Measurements from ENCODE around the gene GABRG3. TPM values are rescaled to one million over a fixed set of nuclear protein-coding genes. Genes with fewer than 3 reads are reported as not detected.
"Not testable (repeated sequence)": the region's sequence is repeated elsewhere in the genome, so short reads cannot be mapped to it uniquely, and the experiment has no call there.

Gene GABRG3
- total RNA-seq, 2 experiments from 2014 or later = not detected

DNA sequence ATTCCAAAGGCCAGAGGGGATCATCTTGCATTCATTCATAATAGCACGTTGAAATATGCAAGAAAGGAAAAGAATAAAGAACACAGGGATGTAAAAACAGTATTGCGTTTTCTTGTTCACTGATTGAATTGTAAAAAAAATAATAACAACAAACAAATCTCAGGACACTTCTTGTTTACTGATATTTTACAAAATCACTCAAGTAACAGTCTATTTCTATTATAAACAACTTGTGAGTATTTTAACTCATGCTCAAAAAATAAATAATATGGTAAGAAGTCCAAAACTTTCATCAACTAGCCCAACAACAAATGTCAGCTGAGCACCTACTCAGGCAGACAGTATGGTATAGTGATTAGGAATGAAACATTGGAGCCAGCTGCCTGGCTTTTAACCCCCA lies 2.2 kb upstream of the GABRG3 start:
- no peak overlapping the region for H3K27ac Mint-ChIP-seq

DNA sequence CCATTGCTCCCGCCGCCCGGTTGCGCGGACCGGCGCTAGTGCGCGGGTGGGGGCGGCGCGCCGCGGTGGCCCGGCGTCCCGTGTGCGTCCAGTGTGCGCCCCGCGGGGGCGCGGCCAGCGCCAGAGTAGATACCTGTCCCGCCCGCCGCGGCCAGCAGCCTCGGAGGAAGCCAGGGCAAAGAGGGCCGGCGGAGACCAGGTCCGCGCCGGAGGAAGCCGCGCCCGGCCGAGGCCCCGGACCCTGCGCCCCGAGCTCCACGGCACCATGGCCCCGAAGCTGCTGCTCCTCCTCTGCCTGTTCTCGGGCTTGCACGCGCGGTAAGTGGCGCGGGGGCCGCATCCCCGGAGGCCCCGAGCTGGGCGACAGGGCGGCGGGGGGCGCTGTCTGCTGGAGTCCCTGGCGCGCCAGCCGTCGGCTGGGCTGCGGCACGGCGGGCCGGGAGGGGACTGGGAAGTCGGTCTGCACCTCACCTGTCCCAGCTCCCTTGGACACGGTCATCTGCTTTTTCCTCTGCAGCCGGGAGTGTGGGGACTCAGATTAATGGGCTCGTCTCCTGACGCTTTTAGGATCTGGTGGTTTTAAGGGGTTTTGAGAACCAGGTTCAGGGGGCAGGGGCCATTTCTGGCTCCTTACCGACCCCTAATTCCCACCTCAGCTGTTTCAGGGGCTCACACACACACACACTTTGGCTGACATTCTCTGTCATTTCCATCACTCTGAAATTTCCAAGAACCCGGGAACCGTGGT lies 464 bp downstream of the GABRG3 start:
- Mint-ChIP-seq H3K9me3 (peaks cover 1% of the 10 kb centered on the region), H3K27ac (no peak overlapping the region), H3K4me3 (no peak overlapping the region), H3K4me1 (no peaks in the 10 kb centered on the region), H3K27me3 (peaks cover 37% of the 10 kb centered on the region), H3K36me3 (no peaks in the 10 kb centered on the region)
- no peak for DNase-seq

More for the DNA sequence above, 2.2 kb upstream of the GABRG3 start:
- Mint-ChIP-seq H3K27me3 (peaks cover 37% of the 10 kb centered on the region), H3K36me3 (no peaks in the 10 kb centered on the region), H3K4me1 (no peaks in the 10 kb centered on the region), H3K4me3 (no peak overlapping the region), H3K9me3 (peaks cover 1% of the 10 kb centered on the region)
- DNase-seq = no peak

DNA sequence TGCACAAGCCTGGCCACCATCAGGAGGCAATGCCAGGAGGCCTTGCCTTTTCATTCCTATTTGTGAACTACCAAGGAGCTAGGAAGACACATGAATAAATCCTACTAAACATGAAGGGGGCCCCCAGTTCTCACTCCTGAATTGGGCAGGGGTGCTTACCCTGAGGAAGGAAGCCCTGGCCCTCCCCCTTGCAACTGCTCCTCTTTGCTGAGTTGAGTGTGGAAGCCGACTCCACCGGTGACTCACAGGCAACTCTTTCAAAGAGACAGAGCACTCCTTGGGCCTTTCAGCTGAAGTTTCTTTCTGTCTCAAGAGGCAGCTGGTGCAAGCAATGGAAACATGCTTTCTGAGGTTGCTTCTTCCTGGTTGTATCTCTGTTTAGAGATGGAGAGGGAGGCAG lies 1.7 kb downstream of the GABRG3 start:
- Mint-ChIP-seq H3K36me3 (no peaks in the 10 kb centered on the region), H3K4me3 (no peak overlapping the region), H3K4me1 (no peaks in the 10 kb centered on the region), H3K27me3 (peaks cover 37% of the 10 kb centered on the region), H3K9me3 (no peaks in the 10 kb centered on the region), H3K27ac (no peak overlapping the region)
- no peak for DNase-seq

DNA sequence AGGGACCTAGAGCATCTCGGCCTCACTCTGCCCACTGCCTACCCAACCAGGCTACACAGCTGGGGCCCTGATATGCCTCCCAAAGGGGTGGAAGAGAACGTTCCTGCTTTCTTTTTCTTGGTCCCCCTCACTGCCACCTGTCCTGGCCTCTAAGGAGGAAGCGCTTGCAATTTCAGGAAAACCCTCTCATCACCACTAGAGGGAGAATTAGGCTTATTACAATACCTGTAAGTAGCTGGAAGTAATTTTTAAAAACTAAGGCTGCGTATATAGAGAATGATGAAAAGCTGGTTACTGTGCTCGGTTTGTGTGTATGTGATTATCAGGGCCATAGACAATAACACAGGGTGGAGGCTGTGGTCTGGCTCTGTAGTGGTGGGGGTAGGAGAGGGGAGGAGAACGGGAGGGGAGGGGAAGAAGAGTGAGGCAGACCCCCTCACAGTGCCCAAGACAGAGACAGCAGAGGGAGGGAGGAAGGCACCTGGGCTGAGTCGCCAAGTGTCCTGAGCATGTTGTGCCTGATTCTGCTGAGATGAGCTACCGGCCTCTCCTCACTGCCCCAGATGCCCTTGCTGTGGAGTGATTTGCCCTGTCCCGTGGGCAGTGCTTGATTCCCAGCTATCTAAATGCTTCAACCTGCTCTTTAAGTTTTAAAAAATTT lies 3.3 kb downstream of the GABRG3 start:
- no peak overlapping the region for H3K27ac Mint-ChIP-seq
- H3K36me3 Mint-ChIP-seq = no peaks in the 10 kb centered on the region
- DNase-seq = no peak
- H3K4me3 Mint-ChIP-seq = no peak overlapping the region
- H3K4me1 Mint-ChIP-seq = no peaks in the 10 kb centered on the region
- peaks cover 28% of the 10 kb centered on the region for H3K27me3 Mint-ChIP-seq
- no peaks in the 10 kb centered on the region for H3K9me3 Mint-ChIP-seq

DNA sequence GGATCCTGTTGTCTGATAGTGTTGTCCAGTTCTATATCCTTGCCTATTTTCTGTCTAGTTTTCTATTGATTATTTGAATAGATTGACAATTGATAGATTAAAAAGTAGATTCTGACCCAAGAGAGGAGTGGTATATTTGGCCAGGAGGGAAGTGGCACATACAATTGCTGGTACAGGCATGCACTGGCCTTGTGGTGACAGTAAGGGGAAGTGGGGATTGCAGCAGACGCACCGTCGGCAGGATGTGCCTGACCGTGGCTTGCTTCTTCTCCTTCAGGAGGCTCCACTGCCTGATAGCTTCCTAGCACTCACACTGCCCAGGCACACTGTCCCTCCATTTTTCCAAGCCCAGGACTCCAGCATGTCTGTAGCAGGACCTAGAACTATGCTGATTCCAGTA lies 10.5 kb downstream of the GABRG3 start:
- Mint-ChIP-seq H3K9me3 (peaks cover 3% of the 10 kb centered on the region), H3K4me1 (no peaks in the 10 kb centered on the region), H3K27me3 (peaks cover 4% of the 10 kb centered on the region), H3K27ac (no peak overlapping the region), H3K36me3 (no peaks in the 10 kb centered on the region), H3K4me3 (no peak overlapping the region)
- DNase-seq = no peak

DNA sequence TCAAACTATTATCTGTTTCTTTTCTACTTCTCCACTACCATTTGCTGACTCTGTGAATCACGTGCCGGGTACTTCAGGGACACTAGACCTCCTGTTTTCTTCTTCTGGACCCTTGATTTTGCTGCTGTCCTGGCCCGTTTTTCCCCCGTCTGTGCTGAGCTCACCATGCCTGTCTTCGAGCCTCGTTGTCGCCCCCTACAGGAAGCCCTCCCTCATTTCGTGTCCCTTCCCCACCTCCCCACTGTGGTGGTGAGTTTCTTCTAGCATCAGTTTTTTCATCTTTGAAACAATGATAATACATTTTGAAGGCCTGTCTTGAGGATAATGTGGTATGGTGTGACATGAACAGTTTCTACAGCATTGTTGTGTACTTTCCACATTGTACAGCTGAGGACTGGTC lies 12.8 kb downstream of the GABRG3 start:
- DNase-seq = no peak
- Mint-ChIP-seq H3K4me1 (no peaks in the 10 kb centered on the region), H3K27ac (no peak overlapping the region), H3K36me3 (no peaks in the 10 kb centered on the region), H3K27me3 (peaks cover 4% of the 10 kb centered on the region), H3K9me3 (peaks cover 3% of the 10 kb centered on the region), H3K4me3 (no peak overlapping the region)

DNA sequence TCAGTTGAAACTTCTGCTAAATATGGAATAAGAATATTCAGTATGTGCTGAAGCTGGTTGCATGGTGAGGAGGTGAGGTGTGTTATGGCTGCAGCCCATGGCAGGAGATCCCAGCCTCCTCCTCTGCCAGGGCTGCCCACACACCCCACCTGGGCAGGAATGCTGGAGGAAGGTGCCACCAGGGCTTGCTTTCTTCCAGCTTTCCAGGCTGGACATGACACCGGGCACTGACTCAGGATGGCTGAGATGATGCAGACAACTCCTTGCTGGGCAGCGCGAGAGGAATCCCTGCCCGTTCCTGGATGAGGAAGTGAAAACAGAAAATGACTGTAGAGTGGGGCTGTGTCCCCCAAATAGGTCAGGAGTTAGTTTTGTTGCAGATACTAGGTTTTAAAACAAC lies 14.1 kb downstream of the GABRG3 start:
- Mint-ChIP-seq H3K4me1 (no peaks in the 10 kb centered on the region), H3K27me3 (peaks cover 4% of the 10 kb centered on the region)

DNA sequence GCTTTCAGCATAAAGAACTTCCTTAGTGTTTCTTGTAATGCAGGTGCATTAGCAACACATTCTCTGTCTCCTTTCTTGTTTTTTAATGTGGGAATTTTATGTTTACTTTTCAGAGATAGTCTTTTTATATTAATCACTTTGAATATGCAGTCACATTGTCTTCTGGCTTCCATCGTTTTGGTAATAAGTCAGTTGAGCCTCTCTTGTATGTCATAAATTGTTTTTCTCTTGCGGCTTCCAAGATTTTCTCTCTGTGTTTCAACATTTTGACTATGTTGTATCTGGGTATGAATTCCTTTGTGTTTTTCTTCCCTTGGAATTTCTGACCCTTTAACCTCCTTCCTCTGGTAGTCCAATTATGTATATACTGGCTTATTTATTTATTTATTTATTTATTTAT lies 25.3 kb downstream of the GABRG3 start:
- DNase-seq = no peak
- H3K36me3 Mint-ChIP-seq = no peaks in the 10 kb centered on the region
- peaks cover 20% of the 10 kb centered on the region for H3K9me3 Mint-ChIP-seq
- H3K27me3 Mint-ChIP-seq = no peaks in the 10 kb centered on the region
- no peak overlapping the region for H3K4me3 Mint-ChIP-seq
- no peak overlapping the region for H3K27ac Mint-ChIP-seq
- no peaks in the 10 kb centered on the region for H3K4me1 Mint-ChIP-seq

More for the DNA sequence above, 14.1 kb downstream of the GABRG3 start:
- Mint-ChIP-seq H3K36me3 (no peaks in the 10 kb centered on the region), H3K4me3 (no peak overlapping the region), H3K9me3 (peaks cover 3% of the 10 kb centered on the region), H3K27ac (no peak overlapping the region)
- DNase-seq = no peak

DNA sequence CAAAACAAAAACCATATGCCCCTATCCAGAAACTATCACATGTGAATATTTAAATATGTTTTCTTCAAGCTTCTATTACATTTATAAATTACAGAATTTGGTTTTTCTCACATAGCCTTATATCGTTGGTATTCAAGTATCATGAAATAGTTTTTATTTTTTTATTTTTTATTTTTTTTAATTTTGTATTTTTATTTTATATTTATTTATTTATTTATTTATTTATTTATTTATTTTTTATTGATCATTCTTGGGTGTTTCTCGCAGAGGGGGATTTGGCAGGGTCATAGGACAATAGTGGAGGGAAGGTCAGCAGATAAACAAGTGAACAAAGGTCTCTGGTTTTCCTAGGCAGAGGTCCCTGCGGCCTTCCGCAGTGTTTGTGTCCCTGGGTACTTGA lies 32.0 kb downstream of the GABRG3 start:
- H3K4me3 Mint-ChIP-seq, H3K27me3 Mint-ChIP-seq, DNase-seq, H3K27ac Mint-ChIP-seq, H3K4me1 Mint-ChIP-seq, H3K9me3 Mint-ChIP-seq, H3K36me3 Mint-ChIP-seq: not testable (repeated sequence)

DNA sequence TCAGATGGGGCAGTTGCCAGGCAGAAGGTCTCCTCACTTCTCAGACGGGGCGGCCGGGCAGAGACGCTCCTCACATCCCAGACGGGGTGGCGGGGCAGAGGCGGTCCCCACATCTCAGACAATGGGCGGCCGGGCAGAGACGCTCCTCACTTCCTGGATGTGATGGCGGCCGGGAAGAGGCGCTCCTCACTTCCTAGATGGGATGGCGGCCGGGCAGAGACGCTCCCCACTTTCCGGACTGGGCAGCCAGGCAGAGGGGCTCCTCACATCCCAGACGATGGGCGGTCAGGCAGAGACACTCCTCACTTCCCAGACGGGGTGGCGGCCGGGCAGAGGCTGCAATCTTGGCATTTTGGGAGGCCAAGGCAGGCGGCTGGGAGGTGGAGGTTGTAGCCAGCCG lies 33.2 kb downstream of the GABRG3 start:
- not testable (repeated sequence) for H3K4me3 Mint-ChIP-seq, H3K27ac Mint-ChIP-seq, H3K27me3 Mint-ChIP-seq, H3K4me1 Mint-ChIP-seq, DNase-seq, H3K36me3 Mint-ChIP-seq, H3K9me3 Mint-ChIP-seq

DNA sequence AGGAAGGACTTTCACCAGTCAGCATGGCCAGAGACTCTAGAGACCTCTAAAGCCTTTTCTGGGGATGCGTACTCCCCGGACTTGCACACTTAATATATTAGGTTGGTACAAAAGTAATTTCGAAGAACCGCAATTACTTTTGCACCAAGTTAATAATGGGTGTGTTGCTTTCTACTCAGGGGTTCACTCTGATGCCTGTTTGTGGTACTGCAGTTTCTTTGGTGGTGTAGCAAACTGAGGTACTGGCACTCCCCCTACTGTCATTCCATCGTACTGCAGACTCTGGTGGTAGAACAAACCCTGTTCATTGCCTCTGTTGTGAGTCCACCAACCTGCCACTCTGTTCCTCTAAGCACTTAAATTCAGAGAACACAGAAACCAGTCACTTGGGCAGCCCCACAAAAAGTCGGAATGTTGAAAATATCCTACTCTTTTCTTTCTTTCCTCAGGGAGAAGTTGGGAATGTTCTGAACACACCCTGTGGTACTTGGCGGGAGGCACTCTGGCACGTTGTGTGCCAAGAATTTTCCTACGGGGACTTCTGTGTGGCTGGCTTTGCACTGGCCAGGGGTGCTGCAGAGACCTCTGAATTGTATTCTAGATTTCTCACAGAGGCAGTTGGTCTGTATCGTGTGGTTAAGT lies 46.3 kb downstream of the GABRG3 start:
- no peaks in the 10 kb centered on the region for H3K4me1 Mint-ChIP-seq
- peaks cover 3% of the 10 kb centered on the region for H3K9me3 Mint-ChIP-seq
- peak; percentile 38 for DNase-seq
- H3K36me3 Mint-ChIP-seq = no peaks in the 10 kb centered on the region
- no peak overlapping the region for H3K4me3 Mint-ChIP-seq
- peaks cover 11% of the 10 kb centered on the region for H3K27me3 Mint-ChIP-seq
- H3K27ac Mint-ChIP-seq = no peak overlapping the region

DNA sequence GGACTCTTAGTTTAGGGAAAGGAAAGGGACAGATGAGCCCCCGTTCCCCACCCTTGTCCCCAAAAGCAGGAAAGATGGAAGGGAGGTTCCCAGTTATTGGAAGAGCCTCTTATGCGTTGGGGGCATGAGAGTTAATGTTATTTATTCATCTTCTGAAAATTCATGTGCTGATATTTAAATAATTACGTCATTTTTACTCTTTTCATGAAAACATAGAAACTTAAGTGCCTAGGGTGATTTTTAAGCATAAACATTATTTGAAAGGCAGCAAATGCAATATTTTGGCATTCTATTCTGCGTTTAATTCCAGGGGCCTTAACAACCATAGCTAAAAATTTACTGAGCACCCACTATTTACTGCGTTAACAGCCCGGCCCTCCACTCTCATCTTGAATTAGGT lies 48.7 kb downstream of the GABRG3 start:
- Mint-ChIP-seq H3K4me3 (no peak overlapping the region), H3K36me3 (no peaks in the 10 kb centered on the region), H3K9me3 (peaks cover 2% of the 10 kb centered on the region), H3K4me1 (no peaks in the 10 kb centered on the region), H3K27me3 (peaks cover 12% of the 10 kb centered on the region), H3K27ac (no peak overlapping the region)
- no peak for DNase-seq

DNA sequence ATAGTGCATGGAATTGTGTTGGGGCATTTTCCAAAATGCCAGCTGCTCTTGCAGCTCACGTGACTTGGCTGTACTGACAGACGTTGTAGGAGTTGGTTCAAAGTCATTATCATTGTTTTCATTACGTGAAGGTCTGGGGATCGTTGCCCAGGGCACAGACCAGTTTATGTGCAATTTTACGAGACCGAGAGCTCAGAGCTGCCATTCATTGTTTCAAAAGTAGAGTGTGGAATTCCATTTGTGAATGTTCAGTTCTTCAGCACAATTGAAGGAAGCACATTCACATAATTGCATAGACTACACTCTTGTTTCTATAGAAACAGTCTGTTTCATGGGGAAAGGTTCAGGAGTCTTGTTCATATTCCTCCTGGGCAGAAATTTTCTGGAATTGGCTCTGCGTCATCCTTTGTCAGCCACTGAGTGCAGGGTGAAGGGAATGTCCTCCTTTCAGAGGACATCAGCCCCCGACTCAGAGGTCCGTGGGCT lies 54.5 kb downstream of the GABRG3 start:
- H3K4me3 Mint-ChIP-seq = no peak overlapping the region

DNA sequence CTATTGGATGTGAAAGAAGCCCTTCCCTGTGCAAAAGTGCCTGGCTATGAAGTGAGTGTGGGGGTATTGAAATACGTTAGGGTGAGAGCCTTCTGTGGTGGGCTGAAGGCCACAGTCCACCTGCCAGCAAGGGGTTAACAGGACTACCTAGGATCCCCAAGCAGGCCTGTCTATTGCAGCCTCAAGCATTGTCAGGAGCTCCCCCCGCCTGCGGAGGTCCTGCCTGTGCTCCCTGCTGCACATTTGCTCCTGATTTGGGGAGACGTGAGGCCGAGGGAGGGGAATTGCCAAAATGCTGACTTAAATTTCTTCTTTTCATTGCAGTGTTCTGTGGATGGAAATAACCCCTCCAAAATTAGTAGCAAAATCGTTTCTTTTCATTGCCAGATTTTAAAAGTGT lies 56.2 kb downstream of the GABRG3 start:
- no peak overlapping the region for H3K4me3 Mint-ChIP-seq
- H3K9me3 Mint-ChIP-seq = peaks cover 1% of the 10 kb centered on the region
- no peak overlapping the region for H3K27ac Mint-ChIP-seq
- no peaks in the 10 kb centered on the region for H3K36me3 Mint-ChIP-seq
- peaks cover 6% of the 10 kb centered on the region for H3K27me3 Mint-ChIP-seq
- no peaks in the 10 kb centered on the region for H3K4me1 Mint-ChIP-seq
- DNase-seq = no peak

More for the DNA sequence above, 54.5 kb downstream of the GABRG3 start:
- Mint-ChIP-seq H3K27ac (no peak overlapping the region), H3K36me3 (no peaks in the 10 kb centered on the region), H3K9me3 (no peaks in the 10 kb centered on the region), H3K4me1 (no peaks in the 10 kb centered on the region), H3K27me3 (peaks cover 11% of the 10 kb centered on the region)
- DNase-seq = no peak

DNA sequence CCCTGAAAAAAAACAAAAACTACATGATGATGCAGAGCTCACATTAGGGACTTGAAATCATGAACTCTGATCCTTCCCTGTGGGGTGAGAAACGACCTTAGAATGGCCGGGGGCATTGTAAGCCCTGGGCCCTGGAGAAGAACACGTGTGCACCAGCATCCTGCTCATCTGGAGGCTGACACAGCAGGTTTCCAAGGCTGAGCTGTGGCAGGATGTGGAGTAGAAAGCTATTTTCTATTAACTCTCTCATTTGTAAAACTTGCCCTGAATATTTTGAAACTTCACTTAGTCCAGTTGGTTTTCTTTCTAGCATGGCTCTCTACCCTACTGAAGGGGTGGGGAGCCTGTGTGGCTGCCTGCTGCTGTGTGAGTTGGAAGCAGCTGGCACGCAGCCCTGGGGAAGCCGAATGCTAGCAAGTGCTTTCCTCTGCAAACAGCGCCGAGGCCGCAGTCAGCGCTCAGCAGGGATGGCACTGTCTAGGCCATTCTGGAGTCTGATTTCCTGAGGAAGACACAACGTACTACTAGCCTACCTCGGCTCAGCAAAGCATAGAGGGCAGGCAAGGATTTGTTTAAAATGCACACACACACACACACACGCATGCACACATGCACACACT lies 58.0 kb downstream of the GABRG3 start:
- peaks cover 5% of the 10 kb centered on the region for H3K27me3 Mint-ChIP-seq
- DNase-seq = no peak
- H3K4me1 Mint-ChIP-seq = no peaks in the 10 kb centered on the region
- peaks cover 1% of the 10 kb centered on the region for H3K9me3 Mint-ChIP-seq
- H3K27ac Mint-ChIP-seq = no peak overlapping the region
- H3K36me3 Mint-ChIP-seq = no peaks in the 10 kb centered on the region
- no peak overlapping the region for H3K4me3 Mint-ChIP-seq
